ENCODE data around the gene KANSL2. TPM values are rescaled to one million over a fixed set of nuclear protein-coding genes. Genes with fewer than 3 reads are reported as not detected.
"Not testable (repeated sequence)": the region's sequence is repeated elsewhere in the genome, so short reads cannot be mapped to it uniquely, and the experiment has no call there.

Gene KANSL2
- polyA plus RNA-seq (2011; rRNA removed) (41.0 and 41.4 TPM in 2 replicates), polyA minus RNA-seq (2011; rRNA and poly(A)+ RNA removed) (26.6 and 55.8 TPM in 2 replicates)

GRCh38 chr12:48681710-48682532, at the start of gene KANSL2:
KANSL2 (minus strand) TSS chr12:48682238; CDS start chr12:48681632, 606 bp downstream.
- TF ChIP-seq CTCF (IDR thresholded peaks at IDR 0.05; ENCODE audit: insufficient read depth, low read depth, low read length) = no peak
- DNase-seq (ENCODE audit: low read depth) = peak; percentile 93
- CTCF ChIA-PET = interaction anchor here (0.9 to 1.7 kb wide), 3 partner anchors 9 to 140 kb away, joined by 3 to 4 read pairs (median 3); no protein-coding TSS in a partner anchor
- no peaks in the 10 kb centered on the region for H3K27me3 ChIP-seq (ENCODE audit: control insufficient read depth, insufficient read depth, low read length)
- H3K36me3 ChIP-seq (ENCODE audit: control insufficient read depth, insufficient read depth, low read length) = peaks cover 3% of the 10 kb centered on the region
- POLR2A ChIA-PET = no interaction called here
- H3K4me3 ChIP-seq (ENCODE audit: low read depth, low read length) = peak within 1 kb of the TSS; percentile 93

- CTCF ChIA-PET = no interaction called here
- no peak for DNase-seq (ENCODE audit: low read depth)
- Histone ChIP-seq H3K27me3 (ENCODE audit: control insufficient read depth, insufficient read depth, low read length) (no peaks in the 10 kb centered on the region), H3K36me3 (ENCODE audit: control insufficient read depth, insufficient read depth, low read length) (no peaks in the 10 kb centered on the region), H3K4me3 (ENCODE audit: low read depth, low read length) (no peak overlapping the region)
- no peak for TF ChIP-seq CTCF (IDR thresholded peaks at IDR 0.05; ENCODE audit: insufficient read depth, low read depth, low read length)
- POLR2A ChIA-PET = no interaction called here
Measured at GRCh38 chr12:48728807-48729206, 46.8 kb upstream of the KANSL2 start.

GRCh38 chr12:48720737-48721136, 38.7 kb upstream of the KANSL2 start:
- POLR2A ChIA-PET; CTCF ChIA-PET; H3K27me3 ChIP-seq (ENCODE audit: control insufficient read depth, insufficient read depth, low read length); H3K36me3 ChIP-seq (ENCODE audit: control insufficient read depth, insufficient read depth, low read length); H3K4me3 ChIP-seq (ENCODE audit: low read depth, low read length); DNase-seq (ENCODE audit: low read depth): not testable (repeated sequence)

- CTCF ChIA-PET, POLR2A ChIA-PET: not testable (repeated sequence)
Measured at GRCh38 chr12:48720171-48720570, 38.1 kb upstream of the KANSL2 start.

GRCh38 chr12:48719002-48719401, 37.0 kb upstream of the KANSL2 start:
- POLR2A ChIA-PET; H3K36me3 ChIP-seq (ENCODE audit: control insufficient read depth, insufficient read depth, low read length); H3K4me3 ChIP-seq (ENCODE audit: low read depth, low read length); DNase-seq (ENCODE audit: low read depth); H3K27me3 ChIP-seq (ENCODE audit: control insufficient read depth, insufficient read depth, low read length): not testable (repeated sequence)
- CTCF ChIA-PET = interaction anchor here (0.8 to 1.2 kb wide), 3 partner anchors 15 to 23 kb away, joined by 3 read pairs; no protein-coding TSS in a partner anchor

More at GRCh38 chr12:48720171-48720570, 38.1 kb upstream of the KANSL2 start:
- DNase-seq (ENCODE audit: low read depth); H3K27me3 ChIP-seq (ENCODE audit: control insufficient read depth, insufficient read depth, low read length); H3K36me3 ChIP-seq (ENCODE audit: control insufficient read depth, insufficient read depth, low read length); H3K4me3 ChIP-seq (ENCODE audit: low read depth, low read length): not testable (repeated sequence)

- H3K36me3 ChIP-seq (ENCODE audit: control insufficient read depth, insufficient read depth, low read length) = no peaks in the 10 kb centered on the region; the same call in 1 of the 2 replicates
- ChIA-PET POLR2A (no interaction called here), CTCF (no interaction called here)
- H3K27me3 ChIP-seq (ENCODE audit: control insufficient read depth, insufficient read depth, low read length) = no peaks in the 10 kb centered on the region
- peak overlapping the region; percentile 58 for H3K4me3 ChIP-seq (ENCODE audit: low read depth, low read length)
- DNase-seq (ENCODE audit: low read depth) = no peak
- no peak for TF ChIP-seq CTCF (IDR thresholded peaks at IDR 0.05; ENCODE audit: insufficient read depth, low read depth, low read length)
Measured at GRCh38 chr12:48717252-48717695, 35.2 kb upstream of the KANSL2 start.

All from BJ (cell line).